ENCODE measurements around the gene CSDE1. TPM values are rescaled to one million over a fixed set of nuclear protein-coding genes. Genes with fewer than 3 reads are reported as not detected.
"Not testable (repeated sequence)": the region's sequence is repeated elsewhere in the genome, so short reads cannot be mapped to it uniquely, and the experiment has no call there.

The CSDE1 gene
- polyA plus RNA-seq, result 100 to 1,000 TPM; 223 to 269 (median 257) TPM

GRCh38 chr1:114757455-114758255 lies at the start of gene CSDE1:
Gene CSDE1, minus strand, starts transcription at chr1:114757984. Its CDS starts 18,094 bp downstream, at chr1:114739890.
- peak; percentile 96 to 97 (median 96) for DNase-seq
- Mint-ChIP-seq H3K9me3 (no peaks in the 10 kb centered on the region), H3K27ac (peak within 1 kb of the TSS; percentile 98 to 100 (median 99)), H3K36me3 (peaks cover 0 to 4% (median 3%) of the 10 kb centered on the region in 3 donors), H3K4me1 (peaks cover 55 to 60% of the 10 kb centered on the region in 2 donors), H3K4me3 (peak within 1 kb of the TSS; percentile 99 to 100 (median 99)), H3K27me3 (ENCODE audit: low read depth in 3 of 3) (peaks cover 8 to 15% (median 14%) of the 10 kb centered on the region in 3 donors)

- not testable (repeated sequence) for H3K4me1 Mint-ChIP-seq, H3K27ac Mint-ChIP-seq, H3K36me3 Mint-ChIP-seq, DNase-seq, H3K9me3 Mint-ChIP-seq, H3K4me3 Mint-ChIP-seq
- H3K27me3 Mint-ChIP-seq (ENCODE audit: low read depth in 3 of 3), result peaks cover 2 to 19% (median 10%) of the 10 kb centered on the region in 3 donors
Measured at GRCh38 chr1:114804449-114804848, 46.7 kb upstream of the CSDE1 start.

GRCh38 chr1:114803001-114803400 lies 45.2 kb upstream of the CSDE1 start:
- H3K27ac Mint-ChIP-seq, result no peak overlapping the region
- H3K4me3 Mint-ChIP-seq, result no peak overlapping the region
- H3K9me3 Mint-ChIP-seq, result no peaks in the 10 kb centered on the region
- no peak for DNase-seq
- no peaks in the 10 kb centered on the region for H3K36me3 Mint-ChIP-seq
- H3K27me3 Mint-ChIP-seq (ENCODE audit: low read depth in 3 of 3), result peaks cover 2 to 13% (median 11%) of the 10 kb centered on the region in 3 donors
- H3K4me1 Mint-ChIP-seq, result no peaks in the 10 kb centered on the region

- H3K9me3 Mint-ChIP-seq, result peaks cover 0 to 2% (median 0%) of the 10 kb centered on the region in 6 donors
- H3K27me3 Mint-ChIP-seq (ENCODE audit: low read depth in 3 of 3), result peaks cover 8 to 13% (median 8%) of the 10 kb centered on the region in 3 donors
- H3K4me3 Mint-ChIP-seq, result no peak overlapping the region
- DNase-seq, result no peak
- no peaks in the 10 kb centered on the region for H3K36me3 Mint-ChIP-seq
- no peak overlapping the region for H3K27ac Mint-ChIP-seq
- H3K4me1 Mint-ChIP-seq, result no peaks in the 10 kb centered on the region
Measured at GRCh38 chr1:114794038-114794437, 36.3 kb upstream of the CSDE1 start.

- H3K27ac Mint-ChIP-seq, DNase-seq, H3K4me3 Mint-ChIP-seq, H3K4me1 Mint-ChIP-seq: not testable (repeated sequence)
- H3K27me3 Mint-ChIP-seq (ENCODE audit: low read depth in 3 of 3), result peaks cover 7 to 25% (median 13%) of the 10 kb centered on the region in 3 donors
- H3K9me3 Mint-ChIP-seq, result peaks cover 10 to 22% (median 19%) of the 10 kb centered on the region in 6 donors
- H3K36me3 Mint-ChIP-seq, result peaks cover 0 to 10% (median 0%) of the 10 kb centered on the region in 3 donors
Measured at GRCh38 chr1:114790581-114790980, 32.8 kb upstream of the CSDE1 start.

GRCh38 chr1:114786440-114786839 lies 28.7 kb upstream of the CSDE1 start:
- Mint-ChIP-seq H3K9me3 (peaks cover 10 to 22% (median 19%) of the 10 kb centered on the region in 6 donors), H3K36me3 (peaks cover 0 to 10% (median 0%) of the 10 kb centered on the region in 3 donors), H3K27me3 (ENCODE audit: low read depth in 3 of 3) (peaks cover 10 to 19% (median 10%) of the 10 kb centered on the region in 3 donors)
- not testable (repeated sequence) for DNase-seq, H3K4me3 Mint-ChIP-seq, H3K27ac Mint-ChIP-seq, H3K4me1 Mint-ChIP-seq

GRCh38 chr1:114782476-114782875 lies 24.7 kb upstream of the CSDE1 start:
- H3K27me3 Mint-ChIP-seq (ENCODE audit: low read depth in 3 of 3), result peaks cover 12 to 20% (median 17%) of the 10 kb centered on the region in 3 donors
- no peak overlapping the region for H3K4me3 Mint-ChIP-seq
- peaks cover 10 to 18% (median 17%) of the 10 kb centered on the region in 6 donors for H3K9me3 Mint-ChIP-seq
- no peak for DNase-seq
- H3K27ac Mint-ChIP-seq, result no peak overlapping the region
- H3K4me1 Mint-ChIP-seq, result peaks cover 29 to 37% of the 10 kb centered on the region in 2 donors
- peaks cover 3 to 11% (median 8%) of the 10 kb centered on the region in 3 donors for H3K36me3 Mint-ChIP-seq

GRCh38 chr1:114780344-114781226 lies 22.8 kb upstream of the CSDE1 start, which contains the start of gene SIKE1:
Gene SIKE1, minus strand, starts transcription at chr1:114780685. Its CDS starts 78 bp downstream, at chr1:114780607.
- Mint-ChIP-seq H3K4me3 (peak within 1 kb of the TSS; percentile 98 to 100 (median 100)), H3K27me3 (ENCODE audit: low read depth in 3 of 3) (peaks cover 7 to 16% (median 11%) of the 10 kb centered on the region in 3 donors), H3K27ac (peak within 1 kb of the TSS; percentile 94 to 100 (median 99)), H3K9me3 (peaks cover 0 to under 1% (median 0%) of the 10 kb centered on the region in 6 donors), H3K36me3 (peaks cover 6 to 23% (median 12%) of the 10 kb centered on the region in 3 donors), H3K4me1 (peaks cover 29 to 37% of the 10 kb centered on the region in 2 donors)
- peak; percentile 95 to 96 (median 95) for DNase-seq

- H3K4me3 Mint-ChIP-seq, result peak overlapping the region; percentile 98 to 100 (median 100)
- H3K27ac Mint-ChIP-seq, result peak overlapping the region; percentile 94 to 100 (median 99)
- H3K9me3 Mint-ChIP-seq, result no peaks in the 10 kb centered on the region
- H3K4me1 Mint-ChIP-seq, result peaks cover 29 to 37% of the 10 kb centered on the region in 2 donors
- H3K36me3 Mint-ChIP-seq, result peaks cover 6 to 29% (median 12%) of the 10 kb centered on the region in 3 donors
- no peak for DNase-seq
- H3K27me3 Mint-ChIP-seq (ENCODE audit: low read depth in 3 of 3), result peaks cover 7 to 13% (median 11%) of the 10 kb centered on the region in 3 donors
Measured at GRCh38 chr1:114779722-114780121, 21.9 kb upstream of the CSDE1 start.

- Mint-ChIP-seq H3K27me3 (ENCODE audit: low read depth in 3 of 3) (peaks cover 7 to 11% (median 10%) of the 10 kb centered on the region in 3 donors), H3K4me1 (peaks cover 29 to 37% of the 10 kb centered on the region in 2 donors), H3K36me3 (peaks cover 11 to 38% (median 12%) of the 10 kb centered on the region in 3 donors)
- not testable (repeated sequence) for DNase-seq, H3K9me3 Mint-ChIP-seq, H3K4me3 Mint-ChIP-seq, H3K27ac Mint-ChIP-seq
Measured at GRCh38 chr1:114776726-114777125, 18.9 kb upstream of the CSDE1 start.

GRCh38 chr1:114771992-114772391 lies 14.2 kb upstream of the CSDE1 start:
- no peak overlapping the region for H3K27ac Mint-ChIP-seq
- no peaks in the 10 kb centered on the region for H3K27me3 Mint-ChIP-seq (ENCODE audit: low read depth in 3 of 3)
- H3K4me3 Mint-ChIP-seq, result no peak overlapping the region
- no peaks in the 10 kb centered on the region for H3K4me1 Mint-ChIP-seq
- no peaks in the 10 kb centered on the region for H3K9me3 Mint-ChIP-seq
- DNase-seq, result no peak
- peaks cover 7 to 35% (median 8%) of the 10 kb centered on the region in 3 donors for H3K36me3 Mint-ChIP-seq

- Mint-ChIP-seq H3K36me3 (peaks cover 4 to 30% (median 8%) of the 10 kb centered on the region in 3 donors), H3K27ac (no peak overlapping the region), H3K9me3 (no peaks in the 10 kb centered on the region), H3K4me1 (no peaks in the 10 kb centered on the region), H3K27me3 (ENCODE audit: low read depth in 3 of 3) (no peaks in the 10 kb centered on the region), H3K4me3 (no peak overlapping the region)
- DNase-seq, result no peak
Measured at GRCh38 chr1:114770989-114771388, 13.2 kb upstream of the CSDE1 start.

GRCh38 chr1:114764689-114765088 lies 6.9 kb upstream of the CSDE1 start:
- peaks cover 0 to 6% (median 0%) of the 10 kb centered on the region in 3 donors for H3K27me3 Mint-ChIP-seq (ENCODE audit: low read depth in 3 of 3)
- H3K9me3 Mint-ChIP-seq, result peaks cover 0 to 7% (median 3%) of the 10 kb centered on the region in 6 donors
- no peak for DNase-seq
- no peaks in the 10 kb centered on the region for H3K4me1 Mint-ChIP-seq
- no peak overlapping the region for H3K4me3 Mint-ChIP-seq
- peaks cover 4 to 14% (median 5%) of the 10 kb centered on the region in 3 donors for H3K36me3 Mint-ChIP-seq
- no peak overlapping the region for H3K27ac Mint-ChIP-seq

All from immature natural killer cell (primary cell).